Activated effector memory CD4-positive, alpha-beta T cell treated with anti-CD3 and anti-CD28 coated beads, Interleukin-2, amount 50 U/mL, for 16 hours (primary cell): ENCODE results near the gene CARD10.

Source experiments
- DNase-seq: peaks from one replicate; pipeline ENCODE4 v3.0.0-alpha.2; 2020

CARD10 gene

DNA sequence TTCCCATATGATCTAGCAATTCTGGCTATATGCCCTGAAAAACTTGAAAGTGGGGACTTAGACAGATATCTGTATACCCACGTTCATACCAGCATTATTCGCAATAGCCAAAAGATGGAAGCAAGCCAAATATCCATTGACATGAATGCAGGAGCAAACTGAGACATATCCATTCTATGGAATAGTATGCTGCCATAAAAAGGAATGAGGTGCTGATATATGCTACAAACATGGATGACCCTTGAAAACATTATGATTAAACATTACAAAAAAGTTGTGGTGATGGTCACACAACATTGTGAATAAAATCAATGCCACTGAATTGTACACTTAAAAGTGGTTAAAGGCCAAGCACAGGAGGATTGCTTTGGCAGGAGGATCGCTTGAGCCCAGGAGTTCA lies 58.5 kb downstream of the CARD10 start:
- DNase-seq = no peak

DNA sequence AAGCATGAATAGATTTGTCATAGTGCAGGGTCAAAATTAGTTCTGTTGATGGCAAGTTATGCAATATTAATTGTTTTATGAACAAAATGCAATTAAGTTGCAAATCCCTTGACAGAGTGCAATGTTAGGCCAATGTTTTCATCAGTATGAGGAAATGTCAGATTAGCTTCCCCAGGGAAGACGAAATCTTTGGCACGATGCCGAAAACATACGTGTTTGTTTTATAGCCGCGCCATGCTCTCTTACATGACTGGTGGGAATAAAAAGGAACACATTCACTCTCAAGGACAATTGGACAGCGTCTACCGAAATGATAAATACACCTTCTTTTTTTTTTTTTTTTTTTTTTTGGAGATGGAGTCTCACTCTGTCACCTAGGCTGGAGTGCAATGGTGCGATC lies 60.0 kb downstream of the CARD10 start:
- DNase-seq = no peak

GRCh38 chr22:37457093-37457893 lies 61.9 kb downstream of the CARD10 start:
- peak; percentile 93 for DNase-seq

DNA sequence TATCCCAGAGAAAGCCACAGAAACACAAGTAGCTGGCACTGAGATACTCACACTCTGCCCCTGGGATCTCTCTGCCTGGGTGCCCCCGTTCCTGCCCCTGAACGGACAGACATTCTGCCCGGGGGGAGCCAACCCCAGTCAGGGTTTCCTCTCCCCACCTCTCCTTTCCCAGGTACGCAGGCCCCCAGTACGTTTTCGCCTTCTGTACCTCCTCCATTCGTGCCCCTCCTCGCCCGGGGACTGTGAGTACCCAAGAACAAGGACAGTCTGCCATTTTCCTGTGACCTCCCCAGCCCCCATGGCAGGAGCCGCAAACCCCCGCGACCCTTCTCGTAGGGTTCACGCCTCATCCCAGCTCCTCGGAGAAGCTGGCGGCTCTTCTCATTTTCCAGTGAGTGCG lies 62.9 kb downstream of the CARD10 start:
- no peak for DNase-seq

DNA sequence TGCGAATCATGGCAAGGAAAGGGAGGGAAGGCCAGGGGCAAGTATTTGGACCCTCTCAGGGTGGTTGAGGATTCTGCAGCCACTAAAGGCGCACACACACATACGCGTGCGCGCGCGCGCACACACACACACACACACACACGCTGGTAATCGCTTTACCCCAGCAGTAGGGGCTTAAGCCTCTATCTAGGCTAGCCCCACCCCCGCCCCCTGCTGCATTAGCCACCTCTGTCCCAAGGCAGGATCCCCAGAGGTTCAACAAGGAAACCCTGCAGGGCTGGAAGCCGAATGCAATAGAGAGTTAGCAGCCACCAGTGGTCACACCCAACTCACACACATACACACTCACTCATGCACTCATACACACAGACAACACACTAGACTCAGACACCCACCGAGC lies 63.3 kb downstream of the CARD10 start:
- DNase-seq = no peak

GRCh38 chr22:37454857-37455686 lies 64.1 kb downstream of the CARD10 start:
- no peak for DNase-seq

- no peak for DNase-seq
Measured at GRCh38 chr22:37453696-37454095, 65.5 kb downstream of the CARD10 start.

- DNase-seq = no peak
Measured at GRCh38 chr22:37451218-37451617, 68.0 kb downstream of the CARD10 start.

DNA sequence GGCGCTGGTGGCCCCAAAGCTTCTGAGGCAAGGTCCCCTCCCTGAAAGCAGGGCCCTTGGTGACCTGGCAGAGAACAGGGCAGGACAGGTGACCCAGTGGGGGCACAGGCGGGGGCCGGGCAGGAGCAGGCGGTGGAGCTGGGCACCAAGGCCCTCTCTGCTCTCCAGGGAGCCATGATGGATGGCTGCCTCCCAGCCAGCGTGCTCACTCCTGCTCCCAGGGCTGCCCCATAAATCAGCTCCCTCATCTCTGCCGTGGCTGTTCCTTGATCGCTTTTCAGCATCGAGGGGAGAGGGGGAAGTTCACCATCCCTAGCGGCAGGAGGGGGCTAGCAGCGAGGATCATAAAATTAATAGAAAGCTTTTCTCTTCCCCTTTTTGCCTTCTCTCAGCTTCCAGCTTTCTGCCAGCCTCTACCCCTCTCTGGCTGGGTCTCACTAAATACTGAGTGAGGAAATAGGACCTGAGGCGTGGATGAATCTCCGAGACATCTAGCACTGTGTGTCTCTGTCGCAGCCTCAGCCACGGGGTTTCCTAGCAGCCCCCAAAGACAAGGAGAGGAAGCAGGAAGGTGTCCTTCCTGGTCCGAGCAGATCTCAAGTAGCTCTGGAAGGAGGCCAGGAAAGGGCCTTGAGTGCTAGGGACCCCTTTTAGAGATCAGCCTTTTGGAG lies 69.7 kb downstream of the CARD10 start:
- no peak for DNase-seq

GRCh38 chr22:37448516-37449127 lies 70.6 kb downstream of the CARD10 start:
- DNase-seq = no peak

DNA sequence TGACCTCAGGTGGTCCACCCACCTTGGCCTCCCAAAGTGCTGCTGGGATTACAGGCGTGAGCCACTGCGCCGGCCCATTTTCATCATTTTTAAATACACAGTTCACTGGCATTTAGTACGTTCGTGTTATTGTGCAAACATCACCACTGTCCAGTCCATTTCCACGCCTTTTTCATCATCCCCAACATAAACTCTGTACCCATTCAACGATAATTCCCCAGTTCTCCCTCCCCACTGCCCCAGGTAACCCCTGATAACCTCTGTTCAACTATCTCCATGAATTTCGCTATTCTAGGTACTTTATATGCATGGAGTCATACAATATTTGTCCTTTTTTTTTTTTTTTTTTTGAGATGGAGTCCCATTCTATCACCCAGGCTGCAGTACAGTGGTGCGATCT lies 73.7 kb downstream of the CARD10 start:
- no peak for DNase-seq

DNA sequence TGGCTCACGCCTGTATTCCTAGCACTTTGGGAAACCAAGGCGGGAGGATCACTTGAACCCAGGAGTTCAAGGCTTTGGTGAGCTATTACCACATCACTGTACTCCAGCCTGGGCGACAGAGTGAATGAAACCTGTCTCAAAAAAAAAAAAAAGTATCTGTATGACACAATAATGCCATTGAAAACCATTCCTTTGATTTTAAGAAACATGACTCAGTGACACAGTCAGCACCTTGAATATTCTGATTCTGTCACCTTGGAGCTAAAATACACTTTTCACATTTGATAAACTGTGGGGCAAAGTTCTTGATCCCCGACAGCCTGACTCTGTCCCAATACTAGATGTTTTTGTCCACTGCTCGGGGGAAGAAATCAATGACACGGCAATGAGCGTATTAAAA lies 75.2 kb downstream of the CARD10 start:
- no peak for DNase-seq

DNA sequence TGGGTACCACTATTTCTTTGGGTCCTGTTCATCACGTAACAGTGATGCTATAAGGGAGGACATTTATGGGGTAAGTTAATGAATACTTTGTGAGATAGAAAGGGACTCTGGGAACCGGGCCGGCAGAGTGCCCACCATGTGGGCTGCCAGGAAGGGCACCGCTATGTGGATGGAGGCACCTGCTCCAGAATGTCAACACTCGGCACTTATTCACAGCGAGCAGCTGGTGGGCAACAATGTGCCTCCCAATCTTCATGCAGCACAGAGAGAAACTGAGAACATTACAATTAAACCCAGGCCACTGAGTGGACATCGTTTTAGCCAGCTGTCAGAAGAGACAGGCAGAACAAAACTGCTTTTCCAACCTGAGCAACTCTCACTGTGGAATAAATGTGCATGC lies 76.1 kb downstream of the CARD10 start:
- DNase-seq = no peak

DNA sequence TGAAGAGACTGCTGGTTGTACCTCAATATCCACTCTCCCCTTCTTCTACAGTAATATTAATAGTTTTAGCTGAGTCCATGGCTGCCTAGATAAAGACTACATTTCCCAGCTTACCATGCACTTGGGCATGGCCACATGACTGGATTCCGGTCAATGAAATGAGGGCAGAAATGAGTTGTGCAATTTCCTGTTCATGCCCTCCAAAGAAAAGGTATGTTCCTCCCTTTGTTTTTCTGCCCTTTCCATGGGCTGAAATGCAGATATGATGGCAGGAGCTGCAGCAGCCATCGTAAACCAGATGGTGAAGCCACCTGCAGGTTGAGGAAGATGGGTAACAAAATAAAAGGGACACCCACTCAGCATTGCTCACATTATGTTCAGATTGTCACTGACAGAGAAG lies 76.7 kb downstream of the CARD10 start:
- DNase-seq = no peak

GRCh38 chr22:37442135-37442534 lies 77.1 kb downstream of the CARD10 start:
- no peak for DNase-seq

- DNase-seq = no peak
Measured at GRCh38 chr22:37440875-37441274, 78.3 kb downstream of the CARD10 start.
